ENCODE data around the gene PAM.
"Not testable (repeated sequence)": the region's sequence is repeated elsewhere in the genome, so short reads cannot be mapped to it uniquely, and the experiment has no call there.

The PAM gene

GRCh38 chr5:102754767-102755431 lies at the start of gene PAM:
Gene PAM, plus strand, starts transcription at chr5:102755305. Its CDS starts 110,891 bp downstream, at chr5:102866196.
- peak; percentile 43 for DNase-seq

DNA sequence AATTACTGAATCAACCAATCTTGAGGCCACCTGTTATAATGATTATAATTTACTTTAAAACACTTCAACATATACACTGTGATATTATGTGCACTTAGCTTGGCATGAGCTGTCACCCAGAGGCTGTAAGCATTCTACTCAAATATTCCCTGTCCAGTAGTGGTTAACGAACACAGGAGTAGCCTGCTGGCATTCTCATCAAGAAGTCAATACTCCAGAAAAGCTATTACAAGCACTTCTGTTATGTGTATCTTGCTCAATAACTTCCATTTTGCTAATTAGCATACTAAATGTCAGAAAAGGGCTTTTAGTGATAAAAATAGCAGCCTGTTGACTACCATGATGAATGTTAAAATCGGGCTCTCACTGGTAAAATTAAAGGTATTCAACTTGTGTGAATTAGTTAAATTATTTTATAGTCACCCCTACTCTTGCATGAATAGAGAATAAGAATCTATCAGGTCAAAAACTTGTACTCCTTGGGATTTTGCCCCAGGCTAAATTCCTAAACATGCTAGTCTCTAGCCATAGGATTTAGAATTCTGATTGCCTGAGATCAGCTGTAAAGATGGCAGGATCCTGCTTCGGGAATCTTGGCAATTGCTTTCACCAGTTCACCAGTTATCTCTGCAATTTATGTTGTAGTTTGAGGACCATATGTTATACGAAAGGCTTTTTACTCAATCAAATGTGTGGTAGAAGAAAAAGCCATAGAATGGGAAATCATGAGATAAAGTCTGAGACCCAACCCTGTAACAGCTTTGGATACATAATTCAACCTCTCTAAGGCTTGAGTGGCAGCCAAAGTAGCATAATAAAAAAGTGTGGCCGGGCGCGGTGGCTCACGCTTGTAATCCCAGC lies 43.4 kb upstream of the PAM start:
- DNase-seq: no peak

GRCh38 chr5:102713278-102713677 lies 41.8 kb upstream of the PAM start:
- no peak for DNase-seq

DNA sequence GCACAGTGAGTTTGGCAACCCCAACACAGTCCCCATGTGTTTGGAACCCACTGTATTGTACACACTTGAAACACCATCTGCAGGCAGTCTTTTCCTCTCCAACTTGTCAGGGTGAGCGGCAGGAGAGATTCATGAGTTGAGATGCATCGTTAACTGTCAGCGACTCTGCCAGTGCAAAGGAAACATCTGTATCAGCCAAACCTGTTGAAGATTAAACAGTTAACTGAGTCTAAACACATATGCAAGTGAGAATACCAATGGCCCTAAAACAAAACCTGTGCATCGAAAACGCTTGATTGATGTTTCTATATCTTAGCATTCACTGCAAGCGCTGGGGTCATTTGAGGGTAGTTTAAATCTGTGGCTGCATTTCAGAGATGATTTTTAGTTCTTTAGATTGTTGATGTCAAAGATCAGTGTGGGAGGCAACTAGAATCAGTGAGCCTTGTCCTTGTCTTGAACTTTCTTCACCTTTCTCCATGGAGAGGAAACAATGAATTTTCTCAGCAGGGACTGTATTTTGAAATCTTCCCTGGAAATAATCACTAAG lies 41.3 kb upstream of the PAM start:
- DNase-seq: no peak

DNA sequence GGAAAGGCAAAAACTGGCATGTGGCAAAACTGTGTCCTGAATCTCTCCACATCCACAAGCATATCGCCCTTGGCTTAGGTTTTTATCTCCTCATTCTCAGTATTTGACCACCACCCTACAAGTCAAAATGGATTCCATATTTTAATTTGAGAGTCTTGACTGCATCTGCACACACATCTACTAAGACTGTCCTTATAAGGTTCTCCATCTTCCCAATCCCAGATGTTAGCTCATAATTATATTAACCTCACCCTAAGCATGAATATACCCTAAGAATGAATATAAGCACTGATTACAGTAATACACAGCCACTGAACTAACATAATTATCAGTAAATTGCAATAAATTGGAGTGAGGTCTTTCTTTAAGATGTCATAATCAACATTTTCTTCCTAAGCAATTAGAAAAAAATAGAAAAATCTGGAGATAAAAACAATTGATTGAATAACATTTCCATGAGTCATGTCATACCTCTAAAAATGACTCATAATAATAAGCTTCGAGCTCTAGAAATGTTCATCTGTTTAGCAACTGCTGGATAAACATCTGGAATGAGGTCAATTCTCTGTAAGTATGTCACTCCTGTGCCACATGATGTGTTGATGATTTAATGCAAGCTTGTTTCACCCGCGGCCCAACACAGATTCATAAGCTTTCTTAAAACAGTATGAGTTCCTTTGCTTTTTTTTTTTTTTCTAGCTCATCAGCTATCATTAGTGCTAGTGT lies 39.9 kb upstream of the PAM start:
- no peak for DNase-seq

DNA sequence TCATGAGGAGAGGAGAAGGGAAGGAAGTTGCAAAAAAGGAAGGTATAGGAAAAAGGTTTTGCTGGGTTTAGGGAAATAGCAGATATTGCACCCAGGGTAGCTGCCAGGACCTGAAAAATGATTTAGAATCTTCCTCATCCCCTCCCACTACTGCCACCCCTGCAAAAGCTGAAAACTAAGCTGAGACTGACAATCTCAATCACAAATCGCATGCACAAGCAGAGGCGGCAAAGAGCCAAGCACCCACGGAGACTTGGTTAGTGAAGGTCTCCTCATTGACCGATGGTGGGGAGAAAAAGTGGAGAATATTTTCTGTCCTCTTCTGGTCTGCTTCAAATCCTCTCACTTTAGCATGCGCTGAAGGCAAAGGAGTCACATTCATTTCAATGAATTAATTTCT lies 39.1 kb upstream of the PAM start:
- no peak for DNase-seq

DNA sequence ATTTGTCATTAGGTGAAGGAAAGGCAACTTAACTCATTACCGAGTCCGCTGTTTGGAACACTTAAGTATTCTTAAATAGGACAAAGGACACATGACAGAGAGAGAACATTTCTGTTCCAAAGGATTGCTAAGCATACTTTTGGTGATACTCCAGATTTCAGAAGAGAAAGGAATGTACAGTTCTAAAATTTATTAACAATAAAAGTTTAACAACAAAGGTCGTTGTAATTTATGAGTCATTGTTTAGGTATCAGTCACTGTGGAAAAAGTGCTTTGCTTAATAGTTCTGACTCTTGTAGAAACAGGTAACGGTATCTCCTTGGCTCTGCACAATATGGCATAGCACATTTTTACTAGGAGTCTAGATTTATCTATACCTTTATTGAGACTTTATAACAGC lies 36.3 kb upstream of the PAM start:
- DNase-seq: no peak

- DNase-seq: no peak
Observed at GRCh38 chr5:102719886-102720285, 35.2 kb upstream of the PAM start.

DNA sequence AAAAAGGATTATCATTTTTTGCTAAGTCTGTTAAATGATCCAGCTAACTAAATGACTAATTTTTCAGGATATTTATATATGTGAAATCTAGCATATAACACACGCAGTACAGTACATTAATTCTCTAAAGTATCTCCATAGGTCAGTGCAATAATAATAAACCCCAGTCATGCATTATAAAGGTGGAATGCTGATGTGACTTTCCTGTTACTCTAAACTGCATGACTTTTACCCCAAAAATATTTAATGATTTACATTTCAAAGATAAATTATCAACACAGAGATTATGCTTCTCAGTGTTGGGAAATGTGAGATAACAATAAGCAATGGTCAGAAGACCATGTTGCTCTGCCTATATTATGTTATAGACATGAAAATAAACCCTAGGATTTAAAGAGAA lies 34.1 kb upstream of the PAM start:
- no peak for DNase-seq

DNA sequence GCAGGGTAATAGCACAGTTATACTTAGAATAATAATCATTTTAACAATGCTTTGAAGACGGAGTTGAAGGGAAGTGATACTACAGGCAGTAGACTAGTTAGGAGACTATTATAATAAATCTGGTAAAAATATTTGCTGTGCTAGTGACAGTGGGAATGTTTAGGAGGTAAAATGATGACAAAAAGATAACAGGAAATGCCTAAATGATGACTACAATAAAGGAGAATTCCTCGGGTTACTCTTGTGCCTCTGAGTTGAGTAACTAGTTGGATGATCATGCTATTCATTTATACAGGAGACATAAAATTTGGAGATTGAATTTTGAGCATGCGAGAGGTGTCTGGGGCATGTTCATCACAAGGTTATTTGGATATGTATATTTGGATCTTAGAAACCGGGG lies 32.2 kb upstream of the PAM start:
- DNase-seq: no peak

DNA sequence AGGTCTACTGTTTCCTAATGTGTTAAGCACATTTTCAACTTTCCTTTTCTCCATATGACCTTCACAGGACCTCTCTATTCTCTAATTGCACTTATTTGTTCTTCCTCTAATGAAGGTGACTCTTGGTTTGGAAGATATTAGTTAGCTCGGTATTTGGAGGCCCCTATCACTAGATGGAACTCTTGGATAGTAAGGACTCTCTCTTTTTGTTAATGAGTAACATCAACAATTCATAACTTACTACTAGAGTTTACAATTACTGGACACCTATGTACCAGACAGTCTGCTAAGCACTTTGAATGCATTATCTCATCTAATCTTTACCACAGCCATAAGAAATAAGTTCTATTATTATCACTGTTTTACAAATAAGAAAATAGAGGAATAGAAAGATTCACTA lies 23.4 kb upstream of the PAM start:
- no peak for DNase-seq

DNA sequence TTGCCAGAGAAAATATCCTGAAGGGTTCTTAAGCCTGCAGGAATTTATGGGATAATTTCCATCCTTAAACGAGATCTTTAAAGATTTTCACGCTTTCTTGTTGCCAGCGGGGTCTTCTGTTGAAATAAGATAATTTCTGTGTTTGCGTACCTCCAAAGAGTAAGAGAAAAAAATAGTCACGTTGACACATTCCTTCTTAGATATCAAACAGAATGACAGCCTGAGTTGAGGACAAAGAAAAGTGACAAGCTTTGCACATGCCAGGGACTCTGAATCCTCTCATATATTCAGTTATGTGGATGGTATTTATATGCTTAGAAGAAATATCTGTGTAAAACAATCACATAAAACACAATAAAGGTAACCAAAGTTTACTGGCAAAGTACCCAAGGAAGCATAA lies 21.6 kb upstream of the PAM start:
- DNase-seq: no peak

GRCh38 chr5:102737161-102737560 lies 17.9 kb upstream of the PAM start:
- no peak for DNase-seq

- DNase-seq: no peak
Observed at GRCh38 chr5:102737805-102738469, 17.2 kb upstream of the PAM start.

DNA sequence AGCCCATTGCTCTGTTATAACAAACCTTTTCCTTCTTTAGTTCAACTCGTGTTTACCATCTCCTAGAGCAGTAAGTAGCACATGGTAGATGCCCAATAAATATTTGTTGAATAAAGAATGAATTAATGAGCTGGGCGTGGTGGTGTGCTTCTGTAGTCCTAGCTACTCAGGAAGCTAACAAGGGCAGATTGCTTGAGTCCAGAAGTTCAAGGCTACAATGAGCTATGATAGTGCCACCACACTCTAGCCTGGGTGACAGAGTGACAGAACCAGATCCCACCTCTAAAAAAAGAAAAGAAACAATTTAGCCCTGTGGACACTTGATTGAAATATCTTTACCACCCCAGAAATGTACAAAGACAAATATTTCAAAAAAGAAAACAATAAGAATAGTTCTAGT lies 14.6 kb upstream of the PAM start:
- no peak for DNase-seq

- no peak for DNase-seq
Observed at GRCh38 chr5:102742215-102742614, 12.9 kb upstream of the PAM start.

DNA sequence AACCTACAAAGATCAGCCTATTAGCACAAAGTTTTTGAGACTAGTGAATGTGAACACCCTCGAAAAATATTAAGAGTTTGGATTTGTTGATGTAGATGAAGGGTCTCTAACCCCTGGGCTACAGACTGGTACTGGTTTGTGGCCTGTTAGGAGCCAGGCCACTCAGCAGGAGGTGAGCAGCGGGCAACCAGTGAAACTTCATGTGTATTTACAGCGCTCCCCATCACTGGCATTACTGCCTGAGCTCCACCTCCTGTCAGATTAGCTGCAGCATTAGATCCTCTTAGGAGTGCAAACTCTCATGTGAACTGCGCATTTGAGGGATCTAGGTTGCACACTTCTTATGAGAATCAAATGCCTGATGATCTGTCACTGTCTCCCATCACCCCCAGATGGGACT lies 11.2 kb upstream of the PAM start:
- DNase-seq: no peak

DNA sequence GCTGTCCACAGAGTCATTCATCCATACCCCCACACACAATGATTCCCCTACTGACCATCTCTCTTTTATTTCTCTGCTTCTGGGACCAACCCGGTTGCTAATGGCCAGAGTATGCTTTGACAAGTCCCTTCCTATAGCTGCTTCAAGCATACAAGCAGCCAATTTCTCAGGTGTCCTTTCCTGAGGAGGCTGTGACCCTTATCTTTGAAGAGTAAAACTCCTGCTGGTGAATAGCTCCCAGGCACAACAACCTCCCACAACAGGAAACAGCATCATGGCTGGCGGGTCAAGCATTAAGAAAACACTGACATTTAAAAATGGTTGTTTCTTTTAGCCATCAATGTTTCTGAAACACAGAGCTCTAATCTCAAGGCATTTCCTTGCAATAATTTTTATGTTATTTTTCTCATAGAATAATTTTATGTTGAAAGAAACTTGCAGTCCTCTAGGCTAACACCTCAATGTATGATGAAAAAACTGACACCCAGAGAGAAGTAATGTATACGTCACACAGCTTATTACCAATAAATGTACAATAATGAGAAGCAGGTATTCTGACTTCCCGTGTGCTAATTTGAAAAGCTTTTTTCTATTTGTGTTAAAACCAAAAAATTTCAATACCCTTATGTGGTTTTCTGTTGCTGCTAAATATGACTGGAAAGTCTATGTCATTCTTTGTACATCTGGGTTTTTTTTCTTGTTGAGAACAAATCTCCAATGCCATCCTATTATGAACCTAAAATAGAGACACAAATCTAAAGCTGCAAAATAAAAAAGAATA lies 7.5 kb upstream of the PAM start:
- DNase-seq: no peak

DNA sequence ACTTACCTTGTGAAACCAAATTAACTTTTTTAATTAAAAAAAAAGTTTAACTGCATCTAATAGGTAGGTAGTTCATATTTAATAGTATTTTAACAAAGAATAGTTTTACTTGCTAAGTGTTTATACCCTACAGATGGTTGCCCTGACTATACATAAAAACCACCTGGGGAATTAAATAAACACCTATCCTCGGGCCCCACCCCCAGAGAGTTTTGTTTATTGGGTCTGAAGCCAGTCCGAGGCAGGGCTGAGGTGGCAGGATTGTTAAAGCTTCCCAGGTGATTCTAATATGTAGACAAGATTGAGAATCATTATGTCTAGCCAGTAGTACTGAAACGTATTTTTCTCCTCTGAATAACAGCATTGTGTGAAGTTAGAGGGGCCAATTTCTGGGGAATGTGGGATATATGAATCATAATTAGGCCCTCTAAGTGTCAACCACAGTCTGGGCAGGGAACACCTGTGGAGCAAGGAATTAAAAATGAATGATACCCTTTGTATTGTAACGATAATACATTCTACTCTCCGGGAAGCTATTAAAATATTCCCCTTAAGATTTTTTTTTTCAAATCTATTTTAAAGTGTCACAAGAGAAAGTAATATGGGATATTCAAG lies 5.6 kb upstream of the PAM start:
- no peak for DNase-seq

- no peak for DNase-seq
Observed at GRCh38 chr5:102750151-102750834, 4.8 kb upstream of the PAM start.

DNA sequence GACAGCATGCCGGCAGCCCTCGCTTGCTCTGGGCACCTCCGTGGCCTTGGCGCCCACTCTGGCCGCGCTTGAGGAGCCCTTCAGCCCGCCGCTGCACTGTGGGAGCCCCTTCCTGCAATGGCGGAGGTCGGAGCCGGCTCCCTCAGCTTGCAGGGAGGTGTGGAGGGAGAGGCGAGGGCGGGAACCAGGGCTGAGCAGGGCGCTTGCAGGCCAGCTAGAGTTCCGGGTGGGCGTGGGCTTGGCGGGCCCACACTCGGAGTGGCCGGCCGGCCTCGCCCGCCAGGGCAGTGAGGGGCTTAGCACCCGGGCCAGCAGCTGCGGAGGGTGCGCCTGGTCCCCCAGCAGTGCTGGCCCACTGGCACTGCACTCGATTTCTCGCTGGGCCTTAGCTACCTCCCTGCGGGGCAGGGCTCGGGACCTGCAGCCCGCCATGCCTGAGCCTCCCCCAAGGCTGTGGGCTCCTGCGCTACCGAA lies 3.2 kb upstream of the PAM start:
- not testable (repeated sequence) for DNase-seq

All from GOT3 (cell line).